Measurements from ENCODE around the gene LGR6. TPM values are rescaled to one million over a fixed set of nuclear protein-coding genes. Genes with fewer than 3 reads are reported as not detected.

The LGR6 gene
- total and polyA plus RNA-seq, 2 of the 8 experiments (the other 6 are each of a cell fraction or from before 2014, with no cell fraction given) = 0.50 to 1.0 TPM

DNA sequence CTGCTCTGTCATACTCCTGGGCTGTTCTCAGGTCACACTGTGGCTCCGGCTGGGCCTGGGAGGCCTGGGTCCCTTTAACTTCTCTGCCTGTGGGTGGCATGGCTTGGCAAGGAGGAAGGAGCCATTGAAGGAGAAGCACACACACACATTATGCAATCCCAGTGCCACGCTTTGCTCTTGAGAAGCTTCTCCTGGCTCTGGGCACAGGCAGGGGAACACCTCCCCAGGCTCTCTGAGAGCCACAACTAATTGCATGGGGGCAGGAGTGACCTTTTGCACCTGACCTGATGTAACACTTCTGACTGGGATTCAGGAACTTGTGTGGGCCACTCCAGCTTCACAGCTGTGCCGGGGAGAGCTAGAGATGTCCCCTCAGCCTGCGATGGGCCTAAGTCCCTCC, 23.1 kb downstream of the LGR6 start:
- Histone ChIP-seq H2AK5ac (ENCODE audit: low read depth, low read length) (no peak overlapping the region), H2BK12ac (ENCODE audit: low read depth, low read length) (0 out of 2 replicates have a peak overlapping the region, but pooled peaks have one; percentile 17), H4K20me1 (replicated peaks in 1 of 2; ENCODE audit: control insufficient read depth in 1 of 2, insufficient read depth in 2 of 2, low read length in 2 of 2) (no peaks in the 10 kb centered on the region), H2BK120ac (replicated peaks; ENCODE audit: low read depth, low read length) (no peak overlapping the region), H3K56ac (replicated peaks; ENCODE audit: insufficient read length, low read depth, low read length) (no peak overlapping the region), H2BK5ac (ENCODE audit: low read depth, low read length) (no peak overlapping the region), H3K9ac (replicated peaks in 1 of 4; ENCODE audit: extremely low read depth in 1 of 4, low read depth in 3 of 4, low read length in 3 of 4) (no peak overlapping the region), H2AFZ (ENCODE audit: low read length) (no peak overlapping the region), H3K79me2 (ENCODE audit: control insufficient read depth in 1 of 2, insufficient read depth in 2 of 2, low read length in 2 of 2) (no peaks in the 10 kb centered on the region), H3K27ac (ENCODE audit: low read depth, low read length) (no peak overlapping the region), H4K8ac (ENCODE audit: extremely low read depth, insufficient read depth, low read length) (no peak overlapping the region), H3K9me3 (ENCODE audit: insufficient read depth in 2 of 2, low read depth in 1 of 2, low read length in 1 of 2) (no peaks in the 10 kb centered on the region), H3K27me3 (replicated peaks in 1 of 4; ENCODE audit: control insufficient read depth in 3 of 4, extremely low read depth in 1 of 4, insufficient read depth in 3 of 4, low read length in 3 of 4) (peaks cover 2 to 10% (median 8%) of the 10 kb centered on the region in 4 experiments; a peak in 6 of 7 replicates), H3K18ac (ENCODE audit: extremely low read depth, low read length) (no peak overlapping the region; the same call in 1 of the 2 replicates), H3K4me1 (replicated peaks in 1 of 4; ENCODE audit: control insufficient read depth in 3 of 4, insufficient read depth in 4 of 4, low read length in 3 of 4) (peaks cover 0 to 3% (median 1%) of the 10 kb centered on the region in 4 experiments; a peak in 5 of 7 replicates), H2BK15ac (ENCODE audit: low read length) (no peak overlapping the region), H4K91ac (replicated peaks; ENCODE audit: insufficient read length, low read length) (no peak overlapping the region), H3K23me2 (ENCODE audit: low read depth, low read length) (peaks cover 5% of the 10 kb centered on the region; the same call in 1 of the 2 replicates), H3K4me3 (ENCODE audit: extremely low read depth in 1 of 4, insufficient read depth in 2 of 4, low read depth in 3 of 4, low read length in 4 of 4) (no peak overlapping the region), H4K5ac (ENCODE audit: insufficient read length, low read depth, low read length) (no peak overlapping the region), H3K4me2 (ENCODE audit: insufficient read depth in 1 of 2, low read depth in 2 of 2, low read length in 2 of 2) (no peak overlapping the region), H3K36me3 (ENCODE audit: control insufficient read depth in 2 of 4, insufficient read depth in 4 of 4, low read length in 3 of 4) (no peaks in the 10 kb centered on the region), H3K4ac (replicated peaks; ENCODE audit: insufficient read length, low read depth, low read length) (no peak overlapping the region), H3K14ac (ENCODE audit: insufficient read length) (no peak overlapping the region), H3K23ac (ENCODE audit: insufficient read length) (no peak overlapping the region), H2BK20ac (ENCODE audit: low read length) (no peak overlapping the region), H3K79me1 (ENCODE audit: low read depth, low read length) (no peaks in the 10 kb centered on the region)
- no peak for FAIRE-seq
- ChIA-PET POLR2A (ENCODE audit: partially characterized antibody) (no interaction called here), CTCF (ENCODE audit: partially characterized antibody) (interaction anchor here (1.2 to 14.5 kb wide), 7 partner anchors 10 to 503 kb away, joined by 4 to 249 read pairs (median 16); partner anchors contain the start of gene LGR6)
- 88% methylated on average over 4 of the region's 4 CpGs; no CpG with 5 or more reads in 1 of the 2 experiments for WGBS, 2 experiments (ENCODE audit: extremely low coverage in 1 of 2, insufficient coverage in 1 of 2, insufficient read length in 1 of 2, insufficient replicate concordance in 2 of 2, low coverage in 1 of 2, low lambda C conversion rate in 2 of 2, missing lambda C conversion rate in 1 of 2)
- TF ChIP-seq TAF1 (IDR thresholded peaks at IDR 0.05; ENCODE audit: low read depth, low read length) = no peak
- TF ChIP-seq, protein P1, sequence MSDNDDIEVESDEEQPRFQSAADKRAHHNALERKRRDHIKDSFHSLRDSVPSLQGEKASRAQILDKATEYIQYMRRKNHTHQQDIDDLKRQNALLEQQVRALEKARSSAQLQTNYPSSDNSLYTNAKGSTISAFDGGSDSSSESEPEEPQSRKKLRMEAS (IDR thresholded peaks at IDR 0.05) = no peak
- DNase-seq (ENCODE audit: low read depth in 1 of 2, low spot score in 2 of 2) = no peak
